Endothelial cell (in vitro differentiated cells): Measurements from ENCODE around the gene EGFL8. TPM values are rescaled to one million over a fixed set of nuclear protein-coding genes. Genes with fewer than 3 reads are reported as not detected.

Source experiments
- DNase-seq: peaks from one replicate; pipeline ENCODE4 v3.0.0; 2021; ENCODE audit warnings: low spot score
- H3K27ac Mint-ChIP-seq: one replicate; pipeline ENCODE4 v1.8.0; 2021; ENCODE audit warnings: mixed read lengths, inconsistent platforms; ENCODE audit not compliant: unreplicated experiment
- H3K27me3 Mint-ChIP-seq: one replicate; pipeline ENCODE4 v1.8.0; 2021; ENCODE audit warnings: mild to moderate bottlenecking, moderate library complexity, mixed read lengths, inconsistent platforms; ENCODE audit not compliant: unreplicated experiment
- H3K36me3 Mint-ChIP-seq: one replicate; pipeline ENCODE4 v1.8.0; 2021; ENCODE audit warnings: mild to moderate bottlenecking, low read depth, mixed read lengths, inconsistent platforms; ENCODE audit not compliant: unreplicated experiment
- H3K4me1 Mint-ChIP-seq: one replicate; pipeline ENCODE4 v1.8.0; 2021; ENCODE audit warnings: mild to moderate bottlenecking, mixed read lengths, inconsistent platforms; ENCODE audit not compliant: unreplicated experiment
- H3K4me3 Mint-ChIP-seq: one replicate; pipeline ENCODE4 v1.8.0; 2021; ENCODE audit warnings: mild to moderate bottlenecking, mixed read lengths, inconsistent platforms; ENCODE audit not compliant: unreplicated experiment
- H3K9me3 Mint-ChIP-seq: one replicate; pipeline ENCODE4 v1.8.0; 2021; ENCODE audit warnings: mixed read lengths, inconsistent platforms; ENCODE audit not compliant: unreplicated experiment
- CTCF ChIP-seq: fragments of 200-600 bp; sonication (generic); IDR thresholded peaks from one replicate; pipeline ENCODE4 v1.5.0; 2021; ENCODE audit warnings: antibody characterized with exemption; ENCODE audit not compliant: unreplicated experiment
- total RNA-seq: library from RNA; stranded (reverse); fragmentation: NEBNext Ultra II Directional; extraction: Animal tissue kit (Norgen Biotek cat#: 25700); gene quantifications from one replicate; pipeline ENCODE4 v1.2.1, GENCODE V29; 2021; ENCODE audit not compliant: unreplicated experiment

The EGFL8 gene
- total RNA-seq, 1 donor from 2014 or later: 37.4 TPM

DNA sequence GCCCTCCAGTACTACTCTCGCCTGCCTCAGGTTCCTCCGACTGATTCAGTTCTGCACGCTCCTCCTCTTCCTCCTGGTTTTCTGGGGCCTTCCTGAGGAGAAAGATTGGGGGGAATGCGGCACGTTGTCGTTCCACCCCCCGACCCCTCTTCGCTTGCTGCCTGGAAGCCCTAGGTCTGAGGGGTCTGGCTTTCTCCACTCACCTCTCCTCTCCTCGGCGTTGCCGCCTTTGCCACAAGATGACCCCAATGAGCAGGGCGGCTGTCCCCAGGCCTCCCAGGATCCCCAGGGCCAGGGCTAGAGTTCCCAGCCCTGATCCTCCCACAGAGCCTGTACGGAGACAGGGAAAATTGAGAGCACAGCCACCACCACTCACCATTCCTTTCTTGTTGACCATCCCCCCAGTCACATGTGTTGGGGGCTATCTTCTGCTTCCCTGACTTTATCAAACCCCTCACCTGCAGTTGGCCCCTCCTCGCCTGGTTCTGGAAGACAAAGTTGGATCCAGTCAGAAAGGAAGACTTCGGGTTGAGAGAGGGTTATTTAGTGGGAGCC, 16.8 kb downstream of the EGFL8 start:
- H3K36me3 Mint-ChIP-seq: peaks cover 14% of the 10 kb centered on the region
- H3K4me1 Mint-ChIP-seq: peaks cover 58% of the 10 kb centered on the region
- peak overlapping the region; percentile 25 for H3K4me3 Mint-ChIP-seq
- no peak for DNase-seq
- TF ChIP-seq CTCF: no peak
- no peak overlapping the region for H3K27ac Mint-ChIP-seq
- H3K27me3 Mint-ChIP-seq: peaks cover 9% of the 10 kb centered on the region
- no peaks in the 10 kb centered on the region for H3K9me3 Mint-ChIP-seq

- Mint-ChIP-seq H3K27me3 (peaks cover 9% of the 10 kb centered on the region), H3K4me1 (peaks cover 58% of the 10 kb centered on the region), H3K9me3 (no peaks in the 10 kb centered on the region), H3K27ac (no peak overlapping the region), H3K36me3 (peaks cover 21% of the 10 kb centered on the region), H3K4me3 (no peak overlapping the region)
- DNase-seq: no peak
- no peak for TF ChIP-seq CTCF
Measured at GRCh38 chr6:32181915-32182529, 17.6 kb downstream of the EGFL8 start.

- DNase-seq: no peak
- no peak overlapping the region for H3K27ac Mint-ChIP-seq
- peaks cover 60% of the 10 kb centered on the region for H3K4me1 Mint-ChIP-seq
- peaks cover 25% of the 10 kb centered on the region for H3K36me3 Mint-ChIP-seq
- no peak overlapping the region for H3K4me3 Mint-ChIP-seq
- H3K27me3 Mint-ChIP-seq: peaks cover 12% of the 10 kb centered on the region
- TF ChIP-seq CTCF: no peak
- no peaks in the 10 kb centered on the region for H3K9me3 Mint-ChIP-seq
Measured at GRCh38 chr6:32182555-32182981, 18.2 kb downstream of the EGFL8 start.

- peaks cover 59% of the 10 kb centered on the region for H3K4me1 Mint-ChIP-seq
- no peak for TF ChIP-seq CTCF
- peaks cover 13% of the 10 kb centered on the region for H3K27me3 Mint-ChIP-seq
- peaks cover 27% of the 10 kb centered on the region for H3K36me3 Mint-ChIP-seq
- peak overlapping the region; percentile 65 for H3K27ac Mint-ChIP-seq
- DNase-seq: no peak
- H3K4me3 Mint-ChIP-seq: no peak overlapping the region
- H3K9me3 Mint-ChIP-seq: no peaks in the 10 kb centered on the region
Measured at GRCh38 chr6:32183030-32183429, 18.6 kb downstream of the EGFL8 start.

DNA sequence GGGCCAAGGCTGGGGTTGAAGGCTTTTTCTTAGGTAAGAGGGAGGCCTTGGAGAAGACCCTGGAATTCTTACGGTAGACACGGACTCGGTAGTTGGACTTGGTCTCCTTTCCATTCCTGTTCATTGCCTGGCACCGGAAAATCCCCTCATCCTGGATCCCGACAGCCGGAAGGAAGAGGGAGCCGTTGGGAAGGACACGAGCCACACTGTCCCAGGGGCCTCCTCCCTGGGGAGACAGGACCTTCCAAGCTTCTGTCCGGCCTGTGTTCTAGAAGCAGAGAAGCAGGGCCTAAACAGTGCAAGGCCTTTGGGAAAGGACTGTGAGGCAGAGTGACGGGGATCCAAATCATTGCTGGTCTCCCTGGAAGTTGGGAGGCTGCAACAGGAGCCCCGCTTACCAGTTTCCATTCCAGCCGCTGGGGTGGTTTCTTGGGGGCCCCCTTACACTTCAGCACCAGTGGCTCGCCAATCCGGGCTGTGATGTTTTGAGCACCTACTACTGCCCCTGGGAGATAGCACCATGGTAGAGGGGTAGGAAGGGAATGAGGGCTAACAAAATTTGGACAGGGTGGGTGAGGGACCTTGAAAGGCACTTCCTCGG, 19.2 kb downstream of the EGFL8 start:
- H3K36me3 Mint-ChIP-seq: peaks cover 28% of the 10 kb centered on the region

More for the DNA sequence above, 19.2 kb downstream of the EGFL8 start:
- peak overlapping the region; percentile 65 for H3K27ac Mint-ChIP-seq
- no peak for DNase-seq
- no peak overlapping the region for H3K4me3 Mint-ChIP-seq
- peaks cover 63% of the 10 kb centered on the region for H3K4me1 Mint-ChIP-seq
- H3K27me3 Mint-ChIP-seq: peaks cover 13% of the 10 kb centered on the region
- no peak for TF ChIP-seq CTCF
- H3K9me3 Mint-ChIP-seq: no peaks in the 10 kb centered on the region
